ENCODE measurements around the gene CLDN5. TPM values are rescaled to one million over a fixed set of nuclear protein-coding genes. Genes with fewer than 3 reads are reported as not detected.
A peak's percentile ranks its signal among the peaks of the same experiment; 100 is the strongest.

The CLDN5 gene
- polyA plus RNA-seq, 3 donors = 33.8 to 49.0 (median 37.5) TPM

DNA sequence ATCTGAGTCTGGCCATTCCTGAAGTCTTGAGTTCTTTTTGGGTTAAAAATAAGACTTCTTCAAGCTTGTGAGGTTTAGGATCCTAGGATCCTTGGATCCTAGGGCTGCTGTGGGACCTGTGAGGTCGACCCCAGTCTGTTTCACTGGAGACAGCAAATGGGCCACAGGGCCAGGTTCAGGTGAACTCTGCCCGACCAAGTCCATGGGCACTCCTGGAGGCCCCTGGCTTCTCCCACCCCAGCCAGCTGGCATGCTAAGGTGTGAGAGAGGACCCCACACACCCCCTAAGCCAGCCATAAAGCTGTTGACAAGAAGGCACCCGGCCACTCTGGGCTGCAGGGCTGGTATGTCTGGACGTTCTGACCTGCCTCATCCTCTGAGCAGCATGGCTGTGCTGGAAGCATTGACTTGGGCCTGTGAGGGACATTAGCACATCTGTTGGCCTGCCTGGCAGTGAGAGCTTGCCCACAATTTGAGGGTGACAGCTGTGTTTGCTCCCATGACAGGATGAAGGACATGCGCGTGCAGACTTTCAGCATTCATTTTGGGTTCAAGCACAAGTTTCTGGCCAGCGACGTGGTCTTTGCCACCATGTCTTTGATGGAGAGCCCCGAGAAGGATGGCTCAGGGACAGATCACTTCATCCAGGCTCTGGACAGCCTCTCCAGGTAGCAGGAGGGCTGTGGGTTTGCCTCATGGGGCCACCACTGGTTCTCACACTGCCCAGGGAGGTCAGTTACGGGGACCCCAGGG lies 16.0 kb downstream of the CLDN5 start:
- DNase-seq = no peak

DNA sequence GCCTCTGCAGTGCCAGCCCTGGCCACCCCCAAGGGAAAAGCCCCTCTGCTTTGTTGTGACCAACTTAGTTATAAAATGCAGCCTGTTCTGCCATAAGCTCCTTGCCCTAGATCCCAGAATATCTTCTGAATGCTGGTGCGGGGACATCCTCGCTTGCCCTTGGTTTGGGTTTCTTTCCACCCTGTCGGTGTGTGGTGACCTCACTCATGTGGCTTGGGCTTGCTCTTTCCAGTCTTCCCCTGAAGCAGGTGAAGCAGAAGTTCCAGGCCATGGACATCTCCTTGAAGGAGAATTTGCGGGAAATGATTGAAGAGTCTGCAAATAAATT lies 16.7 kb downstream of the CLDN5 start:
- DNase-seq = no peak

DNA sequence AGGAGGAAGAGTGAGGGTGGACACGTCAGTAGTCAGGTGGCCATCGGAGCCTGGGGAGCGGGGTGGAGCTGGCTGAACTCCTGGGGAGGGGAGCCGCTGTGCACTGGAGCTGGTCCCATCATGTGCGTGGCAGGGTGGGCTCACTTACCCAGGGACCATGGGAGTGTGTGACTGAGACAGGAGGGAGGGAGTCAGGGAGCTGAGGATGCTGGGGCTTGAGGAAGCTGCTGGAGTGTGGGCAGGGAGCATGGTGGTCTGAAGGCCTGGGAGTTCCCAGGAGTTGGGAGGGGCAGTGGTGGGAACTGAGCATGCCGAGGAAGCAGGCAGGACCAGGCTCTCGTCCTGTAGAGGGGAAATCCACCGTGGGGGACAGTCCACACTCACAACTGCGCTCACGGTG lies 18.0 kb downstream of the CLDN5 start:
- DNase-seq = no peak

DNA sequence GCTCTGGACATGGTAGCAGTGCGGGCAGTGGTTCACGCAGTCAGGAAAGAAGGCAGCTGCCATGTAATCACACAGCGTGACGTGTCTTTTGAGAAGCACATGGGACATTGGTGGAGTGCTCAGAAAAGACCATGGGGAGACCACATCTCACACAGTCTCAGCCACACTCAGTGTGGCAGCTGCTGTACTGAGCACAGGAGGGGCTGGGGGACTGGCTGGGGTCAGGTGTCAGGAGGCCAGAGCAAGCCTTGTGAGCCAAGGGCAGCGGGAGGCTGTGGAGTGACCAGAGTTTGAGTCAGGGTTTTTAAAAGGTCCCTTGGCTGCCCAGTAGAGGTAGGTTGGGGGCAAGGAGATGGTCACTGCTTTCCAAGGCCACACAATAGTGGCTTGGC lies 18.5 kb downstream of the CLDN5 start:
- DNase-seq = no peak

DNA sequence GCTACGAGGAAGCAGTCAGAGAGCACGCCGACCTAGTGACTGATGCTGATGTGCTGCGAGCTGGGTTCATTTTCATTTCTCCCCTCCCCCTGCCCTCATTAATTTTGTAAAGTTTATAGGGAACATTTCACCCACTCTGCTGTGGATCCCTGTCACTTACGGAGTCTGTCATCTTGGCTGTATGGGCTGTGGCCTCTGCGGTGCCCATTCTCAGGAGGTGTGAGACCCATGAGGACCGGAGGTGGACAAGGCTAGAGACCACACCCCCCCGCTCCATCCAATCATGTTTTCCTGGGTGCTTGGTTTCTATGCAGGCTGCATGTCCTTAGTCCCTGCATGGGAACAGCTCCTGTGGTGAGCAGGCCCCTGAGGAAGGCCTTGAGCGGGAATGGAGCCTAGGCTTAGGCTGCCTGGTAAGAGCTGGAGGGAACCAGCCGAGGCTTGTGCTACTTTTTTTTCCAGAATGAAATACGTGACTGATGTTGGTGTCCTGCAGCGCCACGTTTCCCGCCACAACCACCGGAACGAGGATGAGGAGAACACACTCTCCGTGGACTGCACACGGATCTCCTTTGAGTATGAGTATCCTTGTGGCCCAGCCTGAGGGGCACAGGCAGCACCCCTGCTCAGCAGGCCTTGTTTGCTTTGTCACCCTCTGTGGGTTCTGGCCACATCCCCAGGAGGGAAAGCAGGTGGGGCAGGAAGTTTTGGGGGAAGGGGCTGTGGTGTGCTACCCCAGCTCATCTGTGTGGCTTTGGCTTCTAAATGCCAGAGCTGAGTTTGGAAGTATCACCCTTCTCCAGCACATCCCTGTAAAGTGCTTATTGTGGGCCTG lies 19.1 kb downstream of the CLDN5 start:
- no peak for DNase-seq

DNA sequence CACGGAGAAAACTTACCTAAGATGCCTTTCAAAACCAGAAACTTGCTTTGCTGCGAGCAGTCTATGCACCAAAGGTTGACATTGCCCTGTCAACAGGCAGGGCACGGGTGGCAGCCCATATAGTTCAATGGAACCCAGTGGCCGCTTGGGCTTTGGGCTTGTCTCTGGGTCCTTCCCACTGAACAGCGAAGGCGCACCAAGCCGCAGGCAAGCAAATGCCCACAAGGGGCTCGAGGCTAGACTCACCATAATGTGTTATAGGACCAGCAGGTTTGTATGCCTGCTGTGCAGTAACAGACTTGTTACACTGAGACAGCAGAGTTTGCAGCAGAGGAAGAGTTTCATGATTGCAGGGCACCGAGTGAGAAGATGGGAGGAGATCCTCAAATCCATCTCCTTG lies 20.3 kb downstream of the CLDN5 start:
- no peak for DNase-seq

DNA sequence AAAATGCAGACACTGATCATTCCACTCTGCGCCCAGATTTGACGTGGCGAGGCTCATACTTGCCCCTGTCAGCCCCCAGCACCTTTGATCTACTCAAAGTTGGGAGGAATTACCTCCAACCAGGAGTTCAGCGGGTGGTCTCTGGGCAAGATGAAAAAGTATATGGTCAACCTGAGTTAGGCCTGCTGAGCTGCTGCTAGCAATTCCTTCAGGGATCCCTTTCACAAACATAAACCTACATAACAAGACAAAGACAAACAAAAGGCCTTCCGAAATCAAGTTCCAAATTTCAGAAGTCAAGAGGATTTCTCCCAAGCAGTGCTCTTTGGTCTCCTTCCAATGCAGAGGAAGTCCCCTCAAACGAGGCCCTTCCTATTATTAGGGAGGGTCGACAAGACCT lies 20.8 kb downstream of the CLDN5 start:
- no peak for DNase-seq

DNA sequence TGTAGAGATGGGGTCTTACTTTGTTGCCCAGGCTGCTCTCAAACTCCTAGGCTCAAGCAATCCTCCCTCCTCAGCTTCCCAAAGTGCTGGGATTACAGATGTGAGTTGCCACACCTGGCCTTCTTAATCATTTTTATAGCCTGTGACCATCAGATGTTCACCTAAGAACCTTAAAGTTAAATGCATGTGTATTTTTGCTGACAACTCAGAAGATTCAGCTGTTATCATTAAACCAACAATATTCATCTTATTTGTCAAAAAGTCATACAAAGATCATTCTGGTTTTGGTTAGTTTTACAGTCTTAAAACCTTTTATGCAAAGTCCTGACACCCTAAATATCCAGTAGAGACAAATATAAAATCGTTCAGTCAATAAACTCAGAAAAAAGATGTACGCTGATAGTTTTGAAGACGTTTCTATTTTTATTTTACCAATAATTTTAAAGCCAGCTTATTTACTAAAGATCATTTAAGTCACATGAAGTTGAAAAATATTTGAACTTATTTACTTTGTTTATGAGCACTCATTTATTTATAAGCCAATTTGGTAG lies 22.2 kb downstream of the CLDN5 start:
- no peak for DNase-seq

DNA sequence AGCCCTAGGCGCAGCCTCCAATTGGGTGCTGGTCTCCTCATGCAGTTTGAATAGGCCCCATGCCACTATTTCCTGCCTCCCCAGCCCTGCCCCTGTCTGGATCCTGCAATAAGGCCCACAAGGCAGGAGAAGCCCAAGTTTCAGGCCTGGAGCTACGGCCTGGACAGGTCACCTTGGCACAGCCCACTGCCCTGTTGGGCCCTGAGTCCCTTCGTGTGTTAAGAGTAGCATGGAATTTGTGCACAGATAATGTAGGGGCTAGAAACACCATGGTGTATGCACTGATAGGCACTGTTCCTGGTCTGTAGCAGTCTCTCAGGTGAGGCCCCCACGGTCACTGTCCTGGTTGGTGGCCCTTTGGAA lies 24.3 kb downstream of the CLDN5 start:
- no peak for DNase-seq

DNA sequence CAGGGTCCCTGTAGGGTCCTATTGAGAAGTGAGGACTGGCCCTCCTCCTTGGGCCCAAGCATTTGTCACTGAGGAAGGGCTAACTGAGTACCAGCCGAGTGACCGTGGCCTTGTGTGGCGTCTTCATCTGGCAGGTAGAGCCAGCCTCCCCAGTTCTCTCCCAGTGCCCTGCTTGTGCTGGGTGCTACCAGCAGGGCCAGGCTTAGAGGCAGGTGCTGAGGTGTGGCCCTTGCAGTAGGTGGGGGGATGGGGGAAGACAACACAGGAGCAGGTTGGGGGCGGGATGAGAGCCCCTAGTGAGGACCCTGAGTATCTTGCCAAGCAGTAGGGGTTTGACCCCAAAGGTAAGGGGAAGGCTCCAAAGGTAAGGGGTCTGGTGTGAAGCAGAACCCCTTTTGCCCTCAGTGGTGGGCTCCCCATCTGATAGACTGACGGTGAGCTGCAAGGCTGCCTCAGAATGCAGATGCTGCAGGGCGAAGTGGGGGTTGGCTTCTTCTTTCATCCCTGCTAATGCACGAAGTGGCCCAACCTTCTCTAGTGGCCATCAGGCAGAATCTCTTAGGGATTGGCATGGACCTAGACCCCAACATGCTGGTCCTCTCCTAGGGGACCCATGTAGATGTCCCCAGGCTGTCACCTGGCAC lies 24.9 kb downstream of the CLDN5 start:
- DNase-seq = no peak

DNA sequence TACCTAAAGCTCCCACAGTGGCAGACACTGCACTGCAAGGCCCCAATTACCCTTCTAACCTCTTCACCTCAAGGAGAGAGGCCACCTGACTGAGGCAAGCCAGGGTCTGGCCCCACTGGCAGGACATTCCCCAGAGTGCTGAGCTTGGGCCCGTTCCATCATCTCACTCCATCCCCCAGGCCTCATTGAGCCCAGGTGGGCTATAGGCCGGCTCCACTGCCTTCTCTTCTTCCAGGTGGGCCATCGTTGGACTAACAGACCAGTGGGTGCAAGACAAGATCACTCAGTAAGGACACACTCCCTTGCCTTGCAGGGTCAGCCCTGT lies 25.4 kb downstream of the CLDN5 start:
- no peak for DNase-seq

DNA sequence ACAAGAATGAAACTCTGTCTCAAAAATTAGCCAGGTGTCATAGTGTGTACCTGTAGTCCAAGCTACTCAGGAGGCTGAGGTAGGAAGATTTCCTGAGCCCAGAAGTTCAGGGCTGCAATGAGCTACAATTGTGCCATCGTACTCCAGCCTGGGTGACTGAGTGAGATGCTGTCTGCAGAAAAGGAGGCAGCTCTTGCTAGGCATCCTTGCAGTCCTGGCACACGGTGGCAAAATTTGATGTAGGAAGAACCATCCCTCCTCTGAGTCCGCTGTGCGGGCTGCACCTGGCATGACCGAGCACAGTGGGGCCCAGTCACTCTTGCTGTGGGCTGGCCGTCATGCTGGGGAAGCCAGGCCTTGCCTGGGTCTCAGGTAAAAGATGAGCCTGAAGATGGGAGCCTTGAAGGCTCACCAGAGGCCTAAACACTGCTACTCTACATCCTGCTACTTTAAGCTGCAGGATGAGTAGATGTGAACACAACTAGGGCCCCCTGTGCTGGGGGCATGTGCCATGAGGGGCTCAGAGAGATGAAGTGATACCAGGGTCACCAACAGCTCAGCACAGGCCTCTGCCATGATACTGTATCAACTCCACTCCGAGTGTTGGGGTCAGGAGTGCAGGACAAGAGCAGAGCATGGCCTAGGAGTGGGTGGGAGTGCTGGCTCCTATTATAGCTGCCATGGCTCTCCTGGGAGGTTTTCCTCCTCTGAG lies 25.9 kb downstream of the CLDN5 start:
- no peak for DNase-seq

DNA sequence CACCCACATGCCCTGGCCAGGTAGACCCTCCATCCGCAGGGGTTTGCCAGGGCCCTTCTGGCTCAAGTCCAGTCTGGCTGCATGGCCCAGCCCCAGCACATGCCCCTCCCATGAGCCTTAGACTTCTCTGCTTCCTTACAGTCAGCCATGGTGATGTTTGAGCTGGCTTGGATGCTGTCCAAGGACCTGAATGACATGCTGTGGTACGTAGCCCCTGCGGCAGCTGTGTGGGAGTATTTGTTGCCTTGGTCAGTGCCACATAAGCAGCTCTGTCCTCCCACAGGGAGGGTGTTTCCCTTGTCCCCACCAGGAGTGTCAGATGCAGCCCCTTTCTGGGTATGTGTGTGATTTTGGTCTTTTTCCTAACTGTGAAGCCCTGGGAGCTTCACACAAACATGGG lies 27.0 kb downstream of the CLDN5 start:
- peak; percentile 49 for DNase-seq

DNA sequence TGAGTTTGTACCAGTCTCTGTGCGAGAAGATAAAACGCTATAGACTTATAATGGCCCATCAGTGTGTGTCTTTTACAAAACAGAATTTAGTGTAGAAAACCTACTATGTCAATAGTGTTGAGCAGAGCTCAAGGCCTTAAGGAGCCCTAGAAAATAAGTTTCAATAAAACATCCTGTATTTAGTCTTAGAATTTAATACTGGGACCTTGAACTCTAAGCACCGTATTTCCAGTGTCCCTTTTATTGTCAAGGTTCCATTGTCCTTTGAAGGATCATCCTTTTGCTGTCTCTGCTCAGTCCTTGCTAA lies 27.9 kb downstream of the CLDN5 start:
- DNase-seq = no peak

DNA sequence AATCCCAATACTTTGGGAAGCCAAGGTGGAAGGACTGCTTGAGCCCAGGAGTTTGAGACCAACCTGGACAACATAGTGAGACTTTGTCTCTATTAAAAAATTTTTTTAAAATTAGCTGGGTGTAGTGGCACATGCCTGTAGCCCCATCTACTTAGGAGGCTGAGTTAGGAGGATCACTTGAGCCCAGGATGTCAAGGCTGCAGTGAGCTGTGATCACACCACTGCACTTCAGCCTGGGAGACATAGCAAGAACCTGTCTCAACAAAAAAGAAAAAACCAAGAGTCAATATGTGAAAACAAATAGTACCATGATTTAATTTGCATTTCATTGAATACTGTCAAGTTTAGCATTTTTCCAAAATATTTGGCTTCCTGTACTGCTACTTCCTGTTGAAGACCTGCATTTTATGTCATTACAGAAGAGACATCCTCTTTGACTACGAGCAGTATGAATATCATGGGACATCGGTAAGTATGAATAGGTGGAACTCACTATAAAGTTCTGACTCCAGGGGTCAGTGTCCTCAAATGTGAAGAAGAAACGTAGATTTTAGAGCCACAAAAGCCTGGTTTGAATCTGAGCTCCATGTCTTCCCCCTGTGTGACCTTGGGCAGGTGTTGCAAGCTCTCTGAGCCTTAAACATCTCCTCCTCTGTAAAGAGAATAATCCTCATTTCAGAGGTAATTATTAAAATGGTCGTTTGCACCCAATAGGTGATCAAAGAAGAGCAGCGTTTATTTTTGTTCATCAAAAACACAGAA lies 28.5 kb downstream of the CLDN5 start:
- DNase-seq = no peak

DNA sequence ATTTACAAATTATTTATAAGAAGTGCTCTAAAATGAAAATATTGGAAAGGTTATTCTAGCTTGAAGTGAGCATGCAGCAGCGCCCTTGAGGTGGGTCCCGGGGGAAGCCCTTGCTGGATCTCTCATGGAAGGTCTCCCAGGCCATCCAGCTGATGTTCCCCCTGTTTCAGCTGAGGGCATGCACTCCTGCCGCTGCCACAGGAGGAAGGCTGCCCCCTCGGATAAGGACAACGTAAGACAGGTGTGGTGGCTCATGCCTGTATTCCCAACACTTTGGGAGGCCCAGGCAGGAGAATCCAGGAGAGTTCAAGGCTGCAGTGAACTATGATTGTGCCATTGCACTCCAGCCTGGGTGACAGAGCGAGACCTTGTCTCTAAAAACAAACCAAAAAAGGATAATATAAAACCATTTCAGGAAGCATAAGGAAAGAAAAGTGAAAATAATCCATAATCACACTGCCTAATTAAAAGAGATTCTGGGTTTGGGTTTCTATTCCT lies 29.5 kb downstream of the CLDN5 start:
- no peak for DNase-seq

DNA sequence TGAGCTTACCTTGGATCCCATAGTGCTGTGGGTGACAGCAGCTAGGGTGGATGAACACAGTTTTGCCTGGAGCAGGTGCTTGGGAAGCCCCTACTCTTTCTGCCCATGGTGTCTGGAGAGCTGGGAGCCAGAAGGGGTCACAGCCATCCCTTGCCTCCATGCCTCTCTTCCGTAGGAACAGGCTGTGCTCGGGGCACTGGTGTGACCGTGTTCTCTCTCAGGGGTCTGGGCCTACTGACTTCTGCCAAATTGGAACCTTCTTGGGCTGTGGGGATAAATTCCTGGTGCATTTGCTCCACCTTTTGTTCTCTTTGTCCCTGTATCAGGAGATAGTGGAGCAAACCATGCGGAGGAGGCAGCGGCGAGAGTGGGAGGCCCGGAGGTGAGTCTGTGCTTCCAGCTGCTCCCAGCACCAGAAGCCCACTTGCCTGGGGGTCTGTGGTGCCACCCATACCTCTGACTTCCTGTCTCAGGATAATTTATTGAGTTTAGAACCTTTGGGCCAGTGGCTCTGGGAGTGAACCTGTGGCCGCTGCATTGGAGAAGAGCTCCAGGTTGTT lies 30.1 kb downstream of the CLDN5 start:
- no peak for DNase-seq

DNA sequence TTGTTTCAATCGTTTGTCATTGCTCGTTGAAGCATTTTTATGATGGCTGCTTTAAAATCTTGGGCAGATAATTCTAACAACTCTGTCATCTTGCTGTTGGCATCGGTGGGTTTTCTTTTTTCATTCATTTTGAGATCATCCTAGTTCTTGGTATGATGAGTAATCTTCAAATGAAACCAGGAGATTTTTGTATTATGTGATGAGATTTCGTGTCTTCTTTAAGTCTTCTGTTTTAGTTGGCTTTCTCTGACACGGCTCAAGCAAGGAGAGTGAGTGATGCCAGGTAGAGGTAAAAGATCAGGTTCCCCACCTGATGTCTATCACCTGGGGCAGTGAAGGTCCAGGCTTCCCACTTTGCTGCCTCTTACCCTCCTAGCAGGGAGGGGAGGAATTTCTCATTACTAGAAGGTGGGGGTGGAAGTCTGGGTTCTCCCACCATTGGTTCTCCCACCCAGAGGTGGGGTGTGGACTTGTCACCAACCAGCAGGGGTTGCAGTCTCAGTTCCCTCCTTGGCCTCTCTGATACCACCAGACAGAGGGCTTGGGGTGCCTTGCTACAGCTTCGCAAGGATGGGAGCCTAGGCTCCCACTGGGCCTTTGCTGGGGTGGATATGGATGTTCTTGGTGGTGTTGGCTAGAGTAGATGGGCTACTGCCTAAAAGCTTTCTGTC lies 31.6 kb downstream of the CLDN5 start:
- DNase-seq = no peak

DNA sequence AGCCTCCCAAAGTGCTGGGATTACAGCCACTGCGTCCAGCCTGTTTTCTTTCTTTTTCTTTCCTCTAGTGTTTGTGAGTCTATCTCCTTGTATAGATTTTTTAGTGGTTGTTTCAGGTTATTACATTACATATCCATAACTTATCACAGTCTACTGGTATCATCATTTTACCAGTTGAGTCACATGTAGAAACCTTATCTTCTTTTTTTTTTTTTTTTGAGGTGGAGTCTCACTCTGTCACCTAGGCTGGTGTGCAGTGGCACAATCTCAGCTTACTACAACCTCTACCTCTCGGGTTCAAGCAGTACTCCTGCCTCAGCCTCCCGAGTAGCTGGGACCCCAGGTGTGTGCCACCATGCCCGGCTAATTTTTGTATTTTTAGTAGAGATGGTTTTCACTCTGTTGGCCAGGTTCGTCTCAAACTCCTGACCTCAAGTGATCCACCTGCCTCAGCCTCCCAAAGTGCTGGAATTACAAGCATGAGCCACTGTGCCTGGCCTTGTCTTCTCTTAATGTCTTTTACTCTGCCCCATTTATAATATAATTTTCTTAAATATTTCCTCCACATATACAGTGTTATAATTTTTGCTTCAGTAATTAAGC lies 33.5 kb downstream of the CLDN5 start:
- DNase-seq = no peak
